ENCODE results near the gene UBA7.
"Not testable (repeated sequence)": the region's sequence is repeated elsewhere in the genome, so short reads cannot be mapped to it uniquely, and the experiment has no call there.

The UBA7 gene

DNA sequence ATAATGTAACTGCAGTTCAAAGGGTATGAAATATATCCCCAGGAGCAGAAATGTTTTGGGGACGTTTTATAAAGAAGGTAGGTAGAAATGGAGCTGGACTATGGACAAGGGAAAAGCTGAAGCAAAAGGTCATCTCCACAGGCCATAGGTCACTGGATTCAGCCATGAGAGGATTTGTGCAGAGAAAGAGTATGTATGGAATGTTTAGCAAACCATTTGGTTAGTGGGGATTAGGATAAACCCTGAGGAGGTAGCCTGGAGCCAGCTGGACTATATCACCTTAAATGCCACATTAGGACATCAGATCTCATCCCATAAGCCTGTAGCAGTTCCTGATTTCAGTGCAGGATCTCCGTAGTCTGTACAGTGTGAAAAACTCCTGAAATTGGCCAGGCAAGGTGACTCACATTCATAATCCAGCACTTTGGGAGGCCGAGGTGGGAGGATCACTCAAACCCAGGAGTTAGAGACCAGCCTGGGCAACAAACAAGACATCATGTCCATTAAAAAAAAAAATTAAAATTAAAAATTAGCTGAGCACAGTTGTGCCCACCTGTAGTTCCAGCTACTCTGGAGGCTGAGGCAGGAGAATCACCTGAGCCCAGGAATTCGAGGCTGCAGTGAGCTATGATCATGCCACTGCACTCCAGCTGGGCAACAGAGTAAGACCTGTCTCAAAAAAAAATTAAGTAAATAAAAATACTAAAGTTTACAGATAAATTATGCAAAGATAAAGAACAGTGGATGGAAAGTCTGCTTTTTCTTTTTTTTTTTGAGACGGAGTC lies 32.1 kb downstream of the UBA7 start:
- no peak for DNase-seq

DNA sequence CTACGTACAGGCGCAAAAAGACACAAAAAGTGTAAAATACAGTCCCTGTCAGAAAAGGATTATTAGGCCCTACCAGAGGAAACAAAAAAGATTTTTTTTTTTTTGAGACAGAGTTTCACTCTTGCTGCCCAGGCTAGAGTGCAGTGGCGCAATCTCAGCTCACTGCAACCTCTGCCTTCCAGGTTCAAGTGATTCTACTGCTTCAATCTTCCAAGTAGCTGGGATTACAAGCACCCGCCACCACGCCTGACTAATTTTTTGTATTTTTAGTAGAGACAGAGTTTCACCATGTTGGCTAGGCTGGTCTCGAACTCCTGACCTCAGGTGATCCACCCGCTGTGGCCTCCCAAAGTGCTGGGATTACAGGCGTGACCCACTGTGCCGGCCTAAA lies 32.8 kb downstream of the UBA7 start:
- DNase-seq = not testable (repeated sequence)

DNA sequence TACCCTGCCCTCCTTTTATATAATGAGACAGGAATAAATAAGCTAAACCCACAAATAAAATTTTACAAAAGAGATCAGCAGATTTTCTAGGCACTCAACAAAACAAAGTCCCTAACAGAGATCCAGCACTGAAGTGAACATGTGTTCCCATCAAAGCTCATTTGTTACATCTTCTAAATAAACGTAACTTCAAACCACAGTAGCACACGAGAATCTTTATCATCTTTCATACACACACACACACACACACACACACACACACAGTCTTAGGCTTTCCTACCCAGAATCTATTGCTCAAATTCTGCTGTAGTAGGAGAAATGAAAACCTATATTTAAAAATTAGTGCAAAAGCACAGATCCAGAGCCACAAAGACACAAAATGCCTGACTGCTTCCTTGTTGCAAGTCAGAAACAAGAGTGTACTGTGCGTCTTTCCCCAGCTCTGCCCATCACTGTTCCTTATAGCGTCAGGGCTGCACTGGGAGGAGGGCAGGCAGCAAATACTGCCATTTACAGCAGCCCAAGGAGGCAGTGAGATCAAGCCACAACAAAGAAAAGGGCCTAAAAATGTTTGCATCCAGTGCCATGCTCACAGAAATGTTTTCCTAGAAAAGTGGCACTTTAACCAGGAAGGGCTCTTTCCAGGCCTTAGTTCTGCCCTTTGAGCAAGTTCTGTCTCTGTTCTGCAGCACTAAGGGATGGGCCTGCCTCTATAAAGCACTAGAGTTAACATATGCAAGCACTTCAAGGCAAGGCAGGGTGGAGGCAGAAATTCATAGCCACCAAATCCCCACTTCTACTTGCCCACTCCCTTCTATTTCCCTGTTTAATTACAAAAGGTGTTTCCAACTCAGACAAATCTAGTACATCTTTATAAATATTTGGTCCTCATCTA lies 33.4 kb downstream of the UBA7 start:
- DNase-seq = no peak

DNA sequence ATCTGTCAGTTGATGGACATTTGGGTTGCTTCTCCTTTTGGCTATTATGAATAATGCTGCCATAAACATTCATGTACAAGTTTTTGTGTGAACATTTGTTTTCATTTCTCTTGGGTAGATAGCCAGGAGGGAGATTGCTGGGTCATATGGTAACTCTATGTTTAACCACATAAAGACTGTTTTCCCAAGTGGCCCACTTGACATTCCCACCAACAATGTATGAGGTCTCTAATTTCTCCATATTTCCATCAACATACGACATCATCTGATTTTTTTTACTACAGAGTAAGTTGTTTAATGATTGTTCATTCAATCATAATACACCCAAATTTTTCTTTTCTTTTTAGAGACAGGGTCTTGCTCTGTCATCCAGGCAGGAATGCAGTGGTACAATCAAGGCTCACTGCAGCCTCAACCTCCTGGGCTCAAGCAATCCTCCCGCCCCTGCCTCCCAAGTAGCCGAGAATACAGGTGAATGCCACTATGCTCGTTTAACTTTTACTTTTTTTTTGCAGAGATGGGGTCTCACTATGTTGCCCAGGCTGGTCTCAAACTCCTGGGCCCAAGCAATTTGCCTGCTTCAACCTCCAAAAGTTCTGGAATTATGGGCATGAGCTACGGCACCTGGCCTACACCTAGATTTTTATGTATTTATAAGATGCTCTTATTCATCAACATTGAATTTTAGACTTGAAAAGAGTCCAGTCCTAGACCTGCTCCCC lies 34.2 kb downstream of the UBA7 start:
- DNase-seq = no peak

DNA sequence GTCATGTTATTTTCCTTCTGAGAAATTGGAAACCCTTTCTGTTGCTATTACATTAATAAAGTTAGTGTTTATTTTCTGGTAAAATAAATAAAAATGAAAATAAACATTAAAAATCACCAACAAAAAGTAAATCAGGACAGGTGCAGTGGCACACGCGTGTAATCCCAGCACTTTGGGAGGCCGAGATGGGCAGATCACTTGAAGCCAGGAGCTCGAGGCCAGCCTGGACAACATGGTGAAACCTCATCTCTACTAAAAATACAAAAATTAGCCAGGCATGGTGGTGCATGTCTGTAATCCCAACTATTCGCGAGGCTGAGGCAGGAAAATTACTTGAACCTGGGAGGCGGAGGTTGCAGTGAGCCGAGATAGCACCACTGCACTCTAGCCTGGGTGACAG lies 37.7 kb downstream of the UBA7 start:
- not testable (repeated sequence) for DNase-seq

DNA sequence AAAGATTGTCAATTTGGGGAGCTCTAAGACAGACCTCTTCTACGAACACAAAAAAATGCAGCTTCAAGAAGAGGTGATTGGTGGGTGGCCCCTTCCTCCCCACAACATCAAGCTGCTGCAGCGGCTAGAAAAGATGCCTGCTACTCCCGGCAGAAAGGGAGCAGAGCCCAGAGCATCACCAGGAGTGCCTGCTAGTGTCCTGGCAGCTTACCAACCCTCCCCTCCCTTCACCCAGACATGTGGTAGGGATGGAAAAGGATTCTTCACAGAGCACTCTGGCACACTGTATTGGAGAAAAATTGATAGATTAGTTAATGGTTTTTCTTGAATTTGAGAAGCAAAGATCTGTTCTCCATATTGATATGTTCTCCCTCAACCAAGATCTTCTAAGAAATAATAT lies 38.2 kb downstream of the UBA7 start:
- DNase-seq = no peak

DNA sequence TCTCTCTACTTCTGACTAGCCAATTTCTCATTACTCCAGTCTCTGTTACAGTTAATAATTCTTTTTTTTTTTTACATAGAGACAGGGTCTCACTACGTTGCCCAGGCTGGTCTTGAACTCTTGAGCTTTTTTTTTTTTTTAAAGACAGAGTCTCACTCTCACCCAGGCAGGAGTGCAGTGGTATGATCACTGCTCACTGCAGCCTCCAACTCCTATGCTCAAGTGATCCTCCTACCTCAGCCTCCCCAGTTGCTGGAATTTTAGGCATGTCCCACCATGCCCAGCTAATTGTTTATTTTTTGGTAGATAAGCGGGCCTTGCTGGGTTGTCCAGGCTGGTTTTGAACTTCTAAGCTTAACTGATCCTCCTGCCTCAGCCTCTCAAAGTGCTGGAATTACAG lies 41.0 kb downstream of the UBA7 start:
- no peak for DNase-seq

DNA sequence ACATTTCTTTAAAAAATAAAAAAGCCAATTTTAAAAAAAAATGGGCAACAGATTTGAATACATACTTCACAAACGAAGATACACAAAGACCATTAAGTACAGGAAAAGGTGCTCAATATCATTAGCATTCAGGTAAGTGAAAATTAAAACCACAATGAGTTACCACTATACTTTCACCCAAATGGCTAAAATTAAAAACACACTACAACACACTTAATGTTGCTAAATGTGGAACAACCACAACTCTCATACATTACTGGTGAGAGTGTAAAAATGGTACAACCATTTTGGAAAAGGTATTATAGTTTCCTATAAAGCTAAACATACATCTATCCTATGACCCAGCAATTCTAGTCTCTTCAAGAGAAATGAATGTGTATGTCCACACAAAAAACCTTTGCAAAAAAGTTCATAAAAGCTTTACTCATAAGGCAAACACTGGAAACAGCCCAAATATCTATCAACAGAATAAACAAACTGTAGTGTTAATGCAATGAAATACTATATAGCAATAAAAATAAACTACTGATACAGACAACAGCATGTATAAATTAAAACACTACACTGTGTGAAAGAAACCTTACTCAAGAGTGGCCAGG lies 42.3 kb downstream of the UBA7 start:
- no peak for DNase-seq

DNA sequence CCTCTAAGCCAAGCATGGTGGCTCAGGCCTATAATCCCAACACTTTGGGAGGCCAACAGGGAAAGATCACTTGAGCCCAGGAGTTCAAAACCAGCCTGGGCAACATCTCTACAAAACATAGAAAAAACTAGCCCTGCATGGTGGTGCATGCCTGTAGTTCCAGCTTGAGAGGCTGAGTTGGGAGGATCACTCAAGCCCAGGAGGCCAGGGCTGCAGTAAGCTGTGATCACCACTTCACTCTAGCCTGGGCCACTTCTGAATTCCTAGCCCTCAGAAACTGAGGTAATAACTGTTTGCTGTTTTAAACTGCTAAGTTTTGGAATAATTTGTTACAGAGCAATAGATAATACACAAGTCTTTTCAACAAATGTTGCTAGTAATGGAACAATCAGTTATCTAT lies 43.8 kb downstream of the UBA7 start:
- DNase-seq = no peak

DNA sequence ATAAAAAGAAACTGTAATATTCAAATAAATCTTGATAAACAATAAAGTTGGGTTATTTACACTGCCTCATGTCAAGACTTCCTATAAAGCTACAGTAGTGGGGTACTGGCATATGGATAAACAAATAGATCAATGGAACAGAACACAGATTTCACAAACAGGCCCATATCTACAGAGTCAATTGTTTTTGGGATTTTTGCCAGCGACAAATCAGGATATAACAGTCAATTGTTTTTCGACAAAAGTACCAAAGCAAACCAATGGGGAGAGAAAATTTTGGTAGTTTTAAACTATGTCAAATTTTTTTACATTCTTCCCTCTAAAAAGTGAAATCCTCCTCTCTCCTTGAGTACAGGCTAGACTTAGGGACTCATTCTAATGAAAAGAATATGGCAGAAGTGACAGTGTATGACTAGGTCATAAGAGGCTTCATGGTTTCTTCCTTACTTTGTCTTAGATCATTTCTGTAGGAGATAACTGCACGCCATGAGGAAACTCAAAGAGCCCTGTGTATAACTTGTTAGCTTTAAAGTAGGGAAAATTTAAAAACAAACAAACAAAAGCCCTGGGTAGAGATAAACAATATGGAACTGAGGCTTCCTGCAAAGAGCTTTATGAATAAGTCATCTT lies 44.4 kb downstream of the UBA7 start:
- DNase-seq = no peak

DNA sequence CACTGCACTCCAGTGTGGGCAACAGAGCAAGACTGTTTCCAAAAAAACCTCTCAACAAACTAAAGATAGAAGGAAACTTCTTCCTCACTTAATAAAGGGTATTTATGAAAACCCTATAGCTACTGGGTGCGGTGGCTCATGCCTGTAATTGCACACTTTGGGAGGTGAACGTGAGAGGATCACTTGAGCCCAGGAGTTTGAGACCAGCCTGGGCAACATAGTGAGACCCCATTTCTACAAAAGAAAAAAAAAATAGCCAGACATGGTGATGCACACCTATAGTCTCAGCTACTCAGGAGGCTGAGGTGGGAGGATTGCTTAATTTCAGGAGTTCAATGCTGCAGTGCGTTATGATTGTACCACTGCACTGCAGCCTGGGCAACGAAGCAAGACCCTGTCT lies 49.8 kb downstream of the UBA7 start:
- DNase-seq = no peak

DNA sequence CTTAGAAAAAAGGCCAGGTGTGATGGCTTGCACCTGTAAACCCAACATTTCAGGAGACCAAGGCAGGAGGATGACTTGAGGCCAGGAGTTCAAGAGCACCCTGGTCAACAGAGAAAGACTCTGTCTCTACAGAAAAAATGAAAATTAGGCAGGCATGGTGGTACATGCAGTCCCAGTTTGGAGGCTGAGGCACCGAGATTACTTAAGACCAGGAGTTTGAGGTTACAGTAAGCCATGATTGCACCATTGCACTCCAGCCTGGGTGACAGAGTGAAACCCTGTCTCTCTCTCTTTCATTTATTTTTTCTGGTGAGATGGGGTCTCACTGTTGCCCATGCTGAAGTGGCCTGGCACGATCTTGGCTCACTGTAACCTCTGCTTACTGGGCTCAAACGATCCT lies 52.1 kb downstream of the UBA7 start:
- DNase-seq = no peak

DNA sequence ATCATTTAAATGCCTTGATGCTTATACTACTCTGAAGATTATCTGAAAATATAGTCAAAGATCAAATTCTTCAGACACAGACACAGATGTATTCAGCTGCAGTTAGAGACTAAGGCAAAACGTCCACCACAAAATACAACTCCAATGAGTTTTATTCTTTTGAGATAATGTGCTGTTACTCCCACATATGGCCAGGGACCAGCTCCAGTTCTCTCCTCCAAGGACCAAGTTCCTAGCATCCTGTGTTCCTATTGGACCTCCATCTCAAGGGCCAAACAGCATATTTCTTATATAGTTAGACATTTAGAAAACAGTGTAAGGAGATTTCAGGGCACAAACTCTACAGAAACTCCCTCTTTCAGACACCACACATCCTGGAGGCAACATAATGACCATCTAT lies 54.5 kb downstream of the UBA7 start:
- no peak for DNase-seq

DNA sequence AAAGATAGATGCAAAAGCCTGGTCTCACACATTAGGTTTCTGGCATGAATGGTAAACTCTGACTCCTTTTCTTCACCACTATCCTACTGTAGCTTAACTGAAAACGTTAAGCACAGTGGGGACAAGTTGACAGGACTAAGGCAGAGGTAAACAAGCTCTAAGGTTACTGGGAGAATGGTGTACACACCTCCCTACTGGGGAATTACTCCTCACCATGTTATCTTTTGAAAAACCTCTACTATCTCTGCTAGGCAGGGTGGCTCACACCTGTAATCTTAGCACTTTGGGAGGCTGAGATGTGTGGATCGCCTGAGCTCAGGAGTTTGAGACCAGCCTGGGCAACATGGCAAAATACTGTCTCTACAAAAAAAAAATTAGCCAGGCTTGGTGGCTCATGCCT lies 56.6 kb downstream of the UBA7 start:
- DNase-seq = no peak

DNA sequence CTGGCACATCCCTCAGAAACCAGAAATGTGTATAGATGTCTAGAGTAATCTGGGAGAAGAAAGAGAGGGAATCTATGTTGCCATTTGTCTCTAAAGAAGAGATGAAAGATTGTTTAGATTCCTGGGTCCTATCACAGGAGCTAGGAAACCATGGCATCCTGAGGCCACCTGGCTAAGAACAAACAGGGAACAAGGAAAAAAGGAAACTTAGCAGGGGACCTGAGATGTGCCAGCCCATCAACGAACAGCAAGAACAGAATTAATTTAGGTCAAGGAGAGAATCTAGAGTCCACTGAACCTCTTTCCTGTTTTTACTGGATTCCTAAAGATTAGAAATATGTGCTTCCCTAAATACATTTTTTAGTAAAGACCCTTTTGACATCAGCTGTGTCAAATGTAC lies 57.7 kb downstream of the UBA7 start:
- no peak for DNase-seq
